C4-2B (cell line): ENCODE results near the gene ZBTB16.
A peak's percentile ranks its signal among the peaks of the same experiment; 100 is the strongest.

Experiments used
- H3K27ac ChIP-seq: fragments of 450-650 bp; 2 replicates; pipeline ENCODE4 v1.5.1; 2017
- ZFX ChIP-seq: fragments of 450-650 bp; IDR thresholded peaks from 2 replicates; pipeline ENCODE4 v1.6.1; 2017
- TF ChIP-seq, protein P1 (sequence below): fragments of 450-650 bp; conservative IDR thresholded peaks from 2 replicates; pipeline ENCODE4 v1.5.1; 2017; ENCODE audit warnings: mild to moderate bottlenecking

ZBTB16 gene

DNA sequence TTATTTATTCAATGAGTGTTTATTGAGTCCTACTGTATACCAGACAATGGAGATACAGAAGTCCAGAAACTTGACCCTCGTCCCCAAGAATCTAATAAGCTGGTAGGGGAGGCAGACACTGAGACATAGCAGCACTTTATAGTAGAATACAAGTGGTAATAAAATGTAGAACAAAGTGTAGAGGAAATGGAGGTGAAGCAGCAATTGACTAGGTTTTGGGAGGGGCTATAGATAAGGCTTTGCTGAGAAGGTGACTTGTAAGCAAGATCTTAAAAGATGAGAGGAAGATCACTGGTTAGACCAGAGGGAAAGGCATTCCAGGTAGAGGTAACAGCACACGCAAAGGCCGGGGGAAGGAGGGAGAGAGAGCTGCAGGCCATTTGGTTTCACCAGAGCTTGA is 57.3 kb downstream of the ZBTB16 start:
- TF ChIP-seq, protein P1, sequence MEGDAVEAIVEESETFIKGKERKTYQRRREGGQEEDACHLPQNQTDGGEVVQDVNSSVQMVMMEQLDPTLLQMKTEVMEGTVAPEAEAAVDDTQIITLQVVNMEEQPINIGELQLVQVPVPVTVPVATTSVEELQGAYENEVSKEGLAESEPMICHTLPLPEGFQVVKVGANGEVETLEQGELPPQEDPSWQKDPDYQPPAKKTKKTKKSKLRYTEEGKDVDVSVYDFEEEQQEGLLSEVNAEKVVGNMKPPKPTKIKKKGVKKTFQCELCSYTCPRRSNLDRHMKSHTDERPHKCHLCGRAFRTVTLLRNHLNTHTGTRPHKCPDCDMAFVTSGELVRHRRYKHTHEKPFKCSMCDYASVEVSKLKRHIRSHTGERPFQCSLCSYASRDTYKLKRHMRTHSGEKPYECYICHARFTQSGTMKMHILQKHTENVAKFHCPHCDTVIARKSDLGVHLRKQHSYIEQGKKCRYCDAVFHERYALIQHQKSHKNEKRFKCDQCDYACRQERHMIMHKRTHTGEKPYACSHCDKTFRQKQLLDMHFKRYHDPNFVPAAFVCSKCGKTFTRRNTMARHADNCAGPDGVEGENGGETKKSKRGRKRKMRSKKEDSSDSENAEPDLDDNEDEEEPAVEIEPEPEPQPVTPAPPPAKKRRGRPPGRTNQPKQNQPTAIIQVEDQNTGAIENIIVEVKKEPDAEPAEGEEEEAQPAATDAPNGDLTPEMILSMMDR: no peak
- no peak for TF ChIP-seq ZFX
- no peak overlapping the region for H3K27ac ChIP-seq

DNA sequence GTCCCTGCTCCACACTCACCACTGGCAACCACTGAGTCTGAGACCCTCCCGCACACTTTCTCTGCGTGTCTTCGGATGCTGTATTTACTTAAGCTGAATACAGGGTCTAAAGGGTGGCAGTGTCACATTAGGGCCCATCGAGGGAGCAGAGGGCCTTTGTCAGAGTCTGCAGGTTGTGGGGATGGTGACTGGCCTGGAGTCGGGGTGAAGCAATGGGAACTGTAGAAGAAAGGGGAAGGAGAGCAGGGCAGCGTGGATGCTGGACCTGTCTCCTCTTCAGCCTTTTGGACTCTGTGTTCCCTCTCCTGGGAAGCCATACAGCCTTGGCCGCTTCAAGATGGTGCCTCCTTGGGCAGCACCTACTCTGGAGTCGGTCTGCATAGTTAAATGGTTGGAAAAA is 61.1 kb downstream of the ZBTB16 start:
- peak overlapping the region; percentile 61 for H3K27ac ChIP-seq
- TF ChIP-seq, protein P1: no peak
- TF ChIP-seq ZFX: no peak

DNA sequence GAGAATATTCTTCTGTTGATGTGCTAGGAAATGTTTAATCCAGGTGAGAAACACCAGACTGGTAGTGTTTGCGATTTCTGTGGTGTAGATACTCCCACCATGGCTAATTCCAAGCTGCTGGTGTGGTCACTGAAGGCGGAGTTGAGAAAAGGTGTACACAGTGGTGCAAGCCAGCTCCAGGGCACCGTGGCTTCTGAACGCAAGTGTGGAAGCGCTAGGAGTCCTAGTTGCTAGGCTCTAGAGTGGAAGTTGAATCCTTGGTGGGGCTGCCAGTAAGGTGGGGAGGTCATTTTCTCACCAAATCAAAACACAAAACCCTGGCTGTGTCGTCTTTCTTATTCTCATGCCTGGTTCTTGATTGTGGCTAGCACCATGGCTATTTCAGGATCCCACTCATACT is 61.6 kb downstream of the ZBTB16 start:
- TF ChIP-seq, protein P1: no peak
- no peak for TF ChIP-seq ZFX
- H3K27ac ChIP-seq: peak overlapping the region; percentile 61

DNA sequence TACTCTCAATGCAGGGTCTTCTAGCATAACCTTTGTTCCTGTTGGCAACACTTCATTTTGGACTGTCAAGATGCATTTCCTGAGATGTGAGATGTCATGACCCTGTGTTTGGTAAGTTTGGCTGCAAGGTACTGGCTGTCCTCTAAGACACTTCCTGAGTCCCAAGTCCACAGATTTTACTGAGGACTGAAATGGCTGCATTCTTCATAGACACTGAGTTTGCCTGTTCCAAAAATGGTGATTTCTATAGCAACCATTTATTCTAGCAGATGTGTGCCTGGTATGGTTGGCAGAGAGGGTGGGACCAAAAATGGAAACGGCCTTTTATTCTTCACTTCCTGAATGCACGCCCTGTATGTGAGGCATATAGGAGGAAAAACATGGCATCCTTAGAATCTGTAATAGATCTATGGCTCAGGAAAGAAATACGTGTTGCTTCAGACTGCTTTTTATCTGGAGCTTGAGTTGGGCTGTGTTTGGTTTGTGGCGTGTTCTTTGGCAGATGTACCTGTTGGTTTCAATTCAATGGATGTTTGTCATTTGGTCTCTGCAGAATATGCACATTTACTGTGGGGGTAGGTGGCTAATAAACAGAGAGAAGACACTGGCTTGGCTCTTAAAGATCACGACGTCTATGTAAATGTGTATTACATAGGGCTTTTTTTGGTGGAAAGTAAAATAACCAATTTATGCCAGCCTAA is 62.4 kb downstream of the ZBTB16 start:
- peak overlapping the region; percentile 61; the same call in 1 of the 2 replicates for H3K27ac ChIP-seq
- TF ChIP-seq, protein P1: no peak
- no peak for TF ChIP-seq ZFX

DNA sequence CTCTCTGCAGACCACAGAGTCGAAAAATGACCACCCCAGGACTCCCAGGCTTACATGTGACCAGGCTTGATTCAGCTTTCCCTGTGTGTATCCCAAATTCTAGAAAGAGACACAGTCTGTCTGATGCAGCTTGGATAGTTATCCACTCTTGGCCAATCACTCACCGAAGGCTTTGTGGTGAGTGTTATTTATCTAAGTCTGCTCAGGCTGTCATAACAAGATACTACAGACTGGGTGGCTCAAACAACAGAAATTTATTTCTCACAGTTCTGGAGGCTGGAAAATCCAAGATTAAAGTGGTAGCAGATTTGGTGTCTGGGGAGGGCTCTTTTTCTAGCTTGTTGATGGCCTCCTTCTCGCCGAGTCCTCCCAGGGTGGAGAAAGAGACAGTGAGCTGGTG is 63.2 kb downstream of the ZBTB16 start:
- TF ChIP-seq, protein P1: no peak
- TF ChIP-seq ZFX: no peak
- peak overlapping the region; percentile 61; the same call in 1 of the 2 replicates for H3K27ac ChIP-seq

DNA sequence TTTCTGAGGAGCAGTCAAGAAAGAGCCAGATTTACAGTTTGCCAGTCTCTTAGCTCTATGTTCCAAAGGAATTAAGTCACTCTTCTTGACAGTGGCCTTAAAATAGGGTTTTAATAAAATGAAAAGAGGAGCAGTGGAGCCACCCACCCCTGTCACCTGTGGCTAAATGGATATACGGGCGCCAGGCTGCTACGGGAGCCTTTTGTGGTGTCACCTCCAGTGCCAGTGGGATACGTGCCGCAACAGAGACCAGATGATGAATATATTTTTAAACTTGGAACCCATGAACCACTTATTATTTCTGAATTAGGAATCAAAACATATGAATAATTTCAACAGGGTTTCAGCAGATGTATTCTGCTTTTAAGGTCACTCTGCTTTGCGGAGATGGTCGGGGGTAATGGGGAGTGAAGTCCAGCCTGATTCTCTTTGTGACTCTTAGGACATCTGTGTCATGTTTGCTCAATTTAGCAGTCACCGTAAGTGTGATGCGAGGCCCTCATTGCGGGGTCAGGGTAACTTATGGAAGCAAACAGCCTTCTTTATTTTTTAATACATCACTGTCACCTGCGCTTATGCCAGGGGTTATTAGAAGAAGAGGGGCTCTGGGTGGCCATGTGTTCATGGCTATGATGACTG is 64.3 kb downstream of the ZBTB16 start:
- no peak for TF ChIP-seq ZFX
- TF ChIP-seq, protein P1: no peak
- H3K27ac ChIP-seq: no peak overlapping the region

DNA sequence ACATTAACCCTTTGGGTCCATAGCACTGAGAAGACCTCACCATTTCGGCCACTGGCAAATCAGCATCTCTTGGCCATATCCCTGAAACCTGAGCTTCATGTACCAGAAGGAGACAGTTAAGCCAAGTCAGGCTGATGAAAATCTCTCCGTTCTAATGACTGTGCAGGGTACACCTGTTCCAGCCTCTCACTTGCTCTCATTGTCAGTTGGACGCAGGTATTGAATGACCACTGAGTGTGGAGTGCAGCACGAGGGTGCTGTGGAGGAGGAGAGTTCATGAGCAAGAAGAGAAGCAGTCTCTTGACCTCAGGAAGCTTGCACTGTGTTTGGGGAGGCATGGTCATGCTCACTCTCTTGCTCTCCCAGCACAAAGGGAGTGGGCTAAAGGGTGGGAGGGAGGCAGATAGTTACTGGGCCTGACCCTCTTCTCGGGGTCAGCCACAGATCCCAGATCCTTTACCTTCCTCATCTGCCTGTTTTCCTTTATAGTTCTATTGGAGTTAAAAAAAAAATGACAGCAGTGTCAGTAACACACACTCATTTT is 65.2 kb downstream of the ZBTB16 start:
- H3K27ac ChIP-seq: peak overlapping the region; percentile 17
- TF ChIP-seq ZFX: no peak
- TF ChIP-seq, protein P1: no peak
